NCI-H526 treated with DMSO at 0.1 percent for 48 hours (cell line): Measurements from ENCODE around the gene MAPK8IP3.
"Not testable (repeated sequence)": the region's sequence is repeated elsewhere in the genome, so short reads cannot be mapped to it uniquely, and the experiment has no call there.

Experiments used
- DNase-seq: peaks from one replicate; lab custom pipeline; 2025; lab: John Stamatoyannopoulos, UW

MAPK8IP3 gene

GRCh38 chr16:1786242-1787055 lies 80.5 kb downstream of the MAPK8IP3 start:
- DNase-seq: no peak

- no peak for DNase-seq
These were observed 81.0 kb downstream of the MAPK8IP3 start for GRCh38 chr16:1787056-1787321.

DNA sequence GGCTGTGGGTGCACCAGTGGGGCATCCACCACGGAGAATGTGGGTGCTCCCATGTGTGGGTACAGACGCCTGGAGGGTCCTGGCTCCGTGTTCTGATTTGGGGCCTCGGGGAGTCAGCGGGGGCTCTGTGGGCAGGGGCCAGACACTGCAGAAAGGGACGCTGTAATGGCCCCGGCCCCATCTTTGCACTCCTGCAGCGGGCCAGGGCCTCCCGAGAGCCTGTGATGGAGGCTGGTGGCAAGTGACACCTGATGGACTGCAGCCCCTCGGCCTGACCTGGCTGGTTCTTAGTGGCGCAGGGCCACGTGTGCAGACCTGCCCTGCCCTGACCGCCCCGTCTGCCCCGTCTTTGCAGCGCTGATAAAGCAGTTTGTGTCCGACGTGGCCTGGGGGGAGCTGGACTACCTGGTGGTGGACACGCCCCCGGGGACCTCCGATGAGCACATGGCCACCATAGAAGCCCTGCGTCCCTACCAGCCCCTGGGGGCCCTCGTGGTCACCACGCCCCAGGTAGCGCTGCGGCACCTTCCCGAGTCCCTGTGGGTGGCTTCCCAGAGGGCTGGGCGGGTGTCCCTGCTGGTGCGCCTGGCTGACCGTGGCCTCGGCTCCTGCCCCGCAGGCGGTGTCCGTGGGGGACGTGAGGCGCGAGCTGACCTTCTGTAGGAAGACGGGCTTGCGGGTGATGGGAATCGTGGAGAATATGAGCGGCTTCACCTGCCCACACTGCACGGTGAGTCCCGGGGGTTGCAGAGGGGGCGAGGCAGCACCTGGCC lies 81.5 kb downstream of the MAPK8IP3 start:
- DNase-seq: no peak

- no peak for DNase-seq
These were observed 82.2 kb downstream of the MAPK8IP3 start for GRCh38 chr16:1788095-1788707.

DNA sequence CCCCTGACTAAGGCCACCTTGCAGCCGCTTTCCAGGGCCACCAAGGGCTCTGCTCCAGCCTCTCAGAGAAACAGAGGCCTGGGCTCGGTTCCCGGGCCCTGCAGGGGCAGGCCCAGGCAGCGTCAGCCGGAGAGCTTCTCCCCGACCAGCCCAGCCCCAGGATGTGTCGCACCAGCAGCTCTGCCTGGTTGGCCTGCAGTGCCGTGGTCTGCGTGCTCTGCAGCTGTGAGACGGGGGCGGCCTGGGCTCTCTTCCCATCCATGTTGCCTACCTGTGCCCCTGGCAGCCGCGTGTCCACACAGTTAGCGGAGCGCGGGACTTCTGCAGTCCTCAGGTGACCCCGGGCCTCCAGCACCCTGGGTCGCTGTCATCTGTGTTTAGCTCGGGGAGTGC lies 82.7 kb downstream of the MAPK8IP3 start:
- no peak for DNase-seq

- no peak for DNase-seq
These were observed 83.6 kb downstream of the MAPK8IP3 start for GRCh38 chr16:1789643-1790045.

DNA sequence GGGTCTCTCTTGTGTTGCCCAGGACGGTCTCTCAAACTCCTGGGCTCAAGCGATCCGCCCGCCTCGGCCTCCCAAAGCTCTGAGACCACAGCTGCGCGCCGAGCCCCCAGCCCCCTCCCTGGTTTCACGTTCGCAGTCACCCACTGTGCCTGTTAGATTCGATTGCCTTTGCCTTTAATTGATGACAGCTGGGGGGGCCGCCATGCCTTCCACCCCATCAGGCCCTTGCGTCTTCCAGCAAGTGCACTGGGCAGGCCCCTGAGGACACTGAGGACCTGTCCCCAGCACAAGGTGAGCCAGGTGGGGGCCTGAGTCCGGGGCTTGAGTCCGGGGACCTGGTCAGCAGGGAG lies 84.2 kb downstream of the MAPK8IP3 start:
- DNase-seq: no peak

GRCh38 chr16:1790611-1791255 lies 84.7 kb downstream of the MAPK8IP3 start:
- no peak for DNase-seq

DNA sequence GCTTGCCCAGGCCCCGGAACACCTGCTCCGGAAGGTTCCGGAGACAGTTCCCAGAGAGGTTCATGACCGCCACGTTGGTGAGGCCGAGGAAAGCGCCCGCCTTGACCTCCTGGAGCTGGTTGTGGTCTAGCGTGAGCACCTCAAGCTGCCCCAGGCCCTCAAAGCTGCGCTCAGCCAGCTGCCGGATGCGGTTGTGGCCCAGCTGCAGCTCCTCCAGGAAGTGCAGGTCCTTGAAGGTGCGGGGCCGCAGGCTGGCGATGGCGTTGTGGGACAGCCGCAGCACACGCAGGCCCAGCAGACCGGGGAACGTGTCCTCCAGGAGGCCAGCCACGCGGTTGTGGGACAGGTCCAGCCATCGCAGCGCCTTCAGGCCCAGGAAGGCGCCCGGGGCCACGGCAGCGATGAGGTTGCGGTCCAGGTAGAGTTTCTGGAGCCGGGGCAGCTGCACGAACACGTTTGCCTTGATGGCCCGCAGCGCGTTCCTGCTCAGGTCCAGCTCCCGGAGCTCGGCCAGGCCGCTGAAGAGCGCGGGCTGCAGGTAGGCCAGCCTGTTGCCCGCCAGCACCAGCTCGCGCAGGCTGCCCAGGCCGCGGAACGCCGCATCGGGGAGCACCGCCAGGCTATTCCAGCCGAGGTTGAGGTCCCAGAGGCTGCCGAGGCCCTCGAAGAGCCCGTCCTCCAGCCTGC lies 85.4 kb downstream of the MAPK8IP3 start:
- DNase-seq: no peak

DNA sequence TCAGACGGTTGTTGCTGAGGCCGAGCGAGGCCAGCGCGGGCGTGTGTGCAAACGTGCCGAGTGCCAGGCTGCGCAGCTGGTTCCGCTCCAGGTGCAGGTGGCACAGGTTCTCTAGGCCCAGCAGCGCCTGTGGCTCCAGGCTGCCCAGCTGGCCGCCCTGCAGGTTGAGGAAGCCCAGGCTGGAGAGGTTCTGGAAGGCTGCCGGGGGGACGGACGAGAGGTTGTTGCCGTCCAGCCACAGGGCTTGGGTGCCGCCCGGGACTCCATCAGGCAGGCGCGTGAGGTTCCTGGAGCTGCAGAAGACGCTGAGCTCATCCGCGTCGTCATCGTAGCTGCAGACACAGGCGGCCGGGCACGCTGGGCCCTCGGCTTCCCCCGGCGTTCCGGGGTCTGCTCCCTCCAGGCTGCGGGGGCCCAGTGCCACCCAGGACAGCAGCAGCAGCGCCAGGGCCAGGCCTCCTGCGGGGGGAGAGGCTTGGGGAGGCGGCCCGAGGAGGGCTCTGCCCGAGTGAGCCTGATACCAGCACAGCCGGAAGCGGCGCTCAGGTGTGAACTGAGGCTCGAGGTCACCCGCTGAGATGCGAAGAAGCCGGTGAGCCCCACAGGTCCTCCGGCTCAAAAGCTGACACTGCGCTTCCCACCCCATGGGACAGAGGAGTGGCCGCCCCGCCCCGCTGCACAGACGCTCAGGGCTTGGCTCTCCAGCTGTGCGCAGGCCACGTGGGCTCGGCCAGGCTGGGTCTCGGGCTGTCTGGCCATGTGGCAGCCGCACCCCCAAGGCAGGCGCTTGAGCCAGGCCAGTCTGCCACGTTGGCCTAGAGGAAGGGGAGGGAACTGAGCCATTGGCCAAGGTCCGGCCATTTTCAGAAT lies 86.2 kb downstream of the MAPK8IP3 start:
- DNase-seq: no peak

DNA sequence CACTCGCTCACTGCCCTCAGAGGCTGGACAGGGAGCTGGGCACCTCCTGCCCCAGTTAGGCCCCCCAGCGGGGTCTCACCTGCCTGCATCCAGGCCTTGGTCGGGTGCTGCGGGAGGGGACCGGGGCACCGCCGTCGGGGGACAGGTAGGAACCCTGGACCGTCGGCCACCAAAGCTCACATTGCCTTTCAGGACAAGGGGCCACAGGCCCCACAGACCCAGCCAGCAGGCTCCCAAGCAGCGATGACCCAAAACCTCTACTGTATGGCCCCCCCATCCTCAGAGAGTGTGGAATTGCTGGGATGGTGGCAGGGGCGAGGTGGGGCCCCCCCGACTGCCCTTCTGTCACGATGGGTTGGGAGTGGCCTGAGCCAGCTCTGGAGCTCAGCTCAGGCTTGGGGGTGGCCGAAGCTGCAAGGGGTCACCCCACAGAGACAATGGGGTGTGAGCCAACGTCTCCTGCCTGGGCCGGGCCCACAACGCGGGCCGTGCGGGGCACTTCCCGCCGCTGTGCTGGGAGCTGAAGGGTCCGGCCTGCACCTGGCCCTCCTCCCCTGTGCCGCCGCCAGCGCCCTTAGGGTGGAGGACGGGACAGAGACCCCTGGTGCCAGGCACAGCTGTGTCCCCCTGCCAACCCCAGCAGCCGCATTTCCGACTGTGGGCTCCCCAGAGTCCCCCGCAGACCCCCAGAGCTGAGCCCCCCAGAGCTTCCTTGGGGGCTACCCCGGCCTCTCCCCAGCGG lies 87.0 kb downstream of the MAPK8IP3 start:
- DNase-seq: no peak

- DNase-seq: no peak
These were observed 87.7 kb downstream of the MAPK8IP3 start, which contains the start of gene IGFALS for GRCh38 chr16:1793578-1794220. Gene IGFALS, minus strand, starts transcription at chr16:1793705. Its CDS starts 53 bp downstream, at chr16:1793652.

DNA sequence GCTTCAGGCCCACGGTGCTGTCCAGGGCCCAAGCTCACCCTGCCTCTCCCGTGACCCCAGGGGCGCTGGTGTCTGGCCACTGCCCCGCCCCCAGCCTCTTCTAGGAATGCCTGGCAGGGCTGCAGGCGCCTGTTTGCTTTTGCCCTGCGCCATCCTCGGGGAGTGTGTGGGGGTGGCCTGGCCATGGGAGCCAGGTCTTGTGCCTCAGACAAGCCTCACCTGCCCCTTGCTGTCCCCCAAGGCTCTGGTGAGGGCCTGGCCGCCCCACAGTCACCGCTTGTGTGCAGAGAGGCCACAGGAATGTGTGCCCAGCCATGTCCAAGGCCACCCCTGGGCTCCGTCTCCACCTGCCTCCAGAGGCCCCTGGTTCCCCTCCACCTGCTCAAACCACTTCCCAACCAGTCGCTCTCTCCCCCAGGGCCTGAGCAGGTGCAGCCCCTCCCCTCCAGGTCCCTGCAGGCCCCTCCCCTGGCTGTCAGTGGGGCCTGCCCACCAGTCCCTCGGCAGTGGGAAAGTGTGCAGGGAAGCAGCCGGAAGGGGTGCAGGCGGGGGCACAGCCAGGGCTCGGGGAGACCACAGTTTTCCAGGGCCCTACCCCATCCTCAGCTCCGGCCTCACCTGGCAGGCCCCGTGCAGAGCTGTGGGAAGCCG lies 88.4 kb downstream of the MAPK8IP3 start:
- DNase-seq: no peak

DNA sequence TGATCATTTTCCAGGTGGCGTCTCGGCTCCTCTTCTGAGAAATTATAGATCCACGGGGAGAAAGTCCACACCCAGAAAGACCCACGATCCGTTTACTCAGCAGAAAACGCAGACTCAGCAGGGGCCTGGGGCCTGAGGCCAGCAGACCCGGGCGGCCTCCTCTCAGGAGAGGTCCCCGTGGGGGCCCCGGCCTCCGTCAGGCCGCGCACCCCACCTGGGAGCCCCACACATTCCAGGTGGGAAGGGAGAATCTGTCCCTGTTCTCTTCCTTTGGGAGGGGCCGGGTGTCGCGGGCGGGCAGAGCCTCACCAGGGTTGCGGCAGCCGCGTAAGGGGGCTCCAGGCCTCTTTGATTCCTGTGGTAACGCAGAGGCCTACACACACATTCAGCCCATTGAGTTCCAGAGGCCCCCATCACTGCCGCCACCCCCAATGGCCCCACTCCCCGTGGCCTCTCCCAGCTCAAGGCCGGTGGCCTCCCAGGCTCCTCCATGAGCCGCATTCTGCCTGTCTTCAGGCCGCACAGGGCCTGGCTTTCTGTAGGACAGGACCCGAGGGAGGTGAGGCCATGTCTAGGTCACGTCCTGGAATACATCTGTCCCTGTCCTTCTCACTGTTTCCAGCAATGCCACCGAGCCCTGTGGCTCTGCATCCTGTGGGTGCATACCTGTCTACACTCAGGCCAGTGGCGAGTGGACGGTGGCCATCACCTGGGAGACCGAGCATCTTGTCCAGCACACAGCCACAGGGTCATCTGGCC lies 89.1 kb downstream of the MAPK8IP3 start:
- no peak for DNase-seq

- not testable (repeated sequence) for DNase-seq
These were observed 93.3 kb downstream of the MAPK8IP3 start for GRCh38 chr16:1799263-1799662.

GRCh38 chr16:1800701-1801100 lies 94.7 kb downstream of the MAPK8IP3 start:
- no peak for DNase-seq

DNA sequence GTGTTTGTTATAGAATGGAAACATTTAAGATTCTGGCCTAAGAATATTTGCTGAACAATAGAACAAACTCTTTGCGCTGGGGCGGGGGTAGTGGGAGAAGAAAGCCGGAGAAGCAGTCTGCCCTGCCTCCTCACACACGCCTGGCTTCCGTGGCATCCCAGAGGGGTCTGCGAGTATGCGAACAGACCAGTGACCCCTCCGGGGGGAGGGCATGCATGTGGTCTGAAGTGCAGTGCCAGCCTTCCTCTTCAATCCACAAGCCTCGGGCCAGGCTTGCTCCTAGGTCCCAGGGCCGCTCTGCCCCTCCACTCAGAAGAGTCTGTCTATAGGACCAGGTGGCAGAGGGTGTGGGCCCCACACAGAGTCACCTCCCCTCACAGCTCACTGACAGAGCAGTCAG lies 101.6 kb downstream of the MAPK8IP3 start:
- DNase-seq: no peak

- DNase-seq: no peak
These were observed 102.7 kb downstream of the MAPK8IP3 start for GRCh38 chr16:1808691-1809090.
